MM.1S (cell line): ENCODE results near the gene TMC3.

Experiments used
- DNase-seq: peaks from one replicate; pipeline ENCODE4 v3.0.0-alpha.2; 2015
- H2AFZ ChIP-seq: fragments of 300-600 bp; sonication (generic); 2 replicates; pipeline ENCODE4 v1.6.0; 2016; ENCODE audit warnings: antibody characterized with exemption, low read length
- H3F3A ChIP-seq: fragments of 300-600 bp; sonication (generic); 2 replicates; pipeline ENCODE4 v1.6.1; 2016; ENCODE audit warnings: mild to moderate bottlenecking, antibody characterized with exemption, low read length, moderate library complexity, mixed read lengths; ENCODE audit not compliant: insufficient read depth
- H3K27ac ChIP-seq: fragments of 300-600 bp; sonication (generic); 2 replicates; pipeline ENCODE4 v1.5.1; 2016; ENCODE audit warnings: mild to moderate bottlenecking, low read length
- H3K27me3 ChIP-seq: fragments of 300-600 bp; sonication (generic); replicated peaks from 2 replicates; pipeline ENCODE4 v1.6.0; 2016; ENCODE audit warnings: low read length; ENCODE audit not compliant: insufficient read depth
- H3K36me3 ChIP-seq: fragments of 300-600 bp; sonication (generic); replicated peaks from 2 replicates; pipeline ENCODE4 v1.6.1; 2016; ENCODE audit warnings: mild to moderate bottlenecking, low read length, mixed read lengths; ENCODE audit not compliant: insufficient read depth
- H3K4me1 ChIP-seq: fragments of 300-600 bp; sonication (generic); 2 replicates; pipeline ENCODE4 v1.6.1; 2016; ENCODE audit warnings: low read length, mixed read lengths
- H3K4me2 ChIP-seq: fragments of 300-600 bp; sonication (generic); 2 replicates; pipeline ENCODE4 v1.6.0; 2016; ENCODE audit warnings: low read depth, low read length
- H3K4me3 ChIP-seq: fragments of 300-600 bp; sonication (generic); 2 replicates; pipeline ENCODE4 v1.5.1; 2016; ENCODE audit warnings: low read length, mixed read lengths
- H3K79me2 ChIP-seq: fragments of 300-600 bp; sonication (generic); 2 replicates; pipeline ENCODE4 v1.6.1; 2016; ENCODE audit warnings: mixed run types, low read length, mixed read lengths
- H3K9ac ChIP-seq: fragments of 300-600 bp; sonication (generic); 2 replicates; pipeline ENCODE4 v1.6.1; 2016; ENCODE audit warnings: low read length, mixed read lengths
- H3K9me2 ChIP-seq: fragments of 300-600 bp; sonication (generic); replicated peaks from 2 replicates; pipeline ENCODE4 v1.6.1; 2016; ENCODE audit warnings: mild to moderate bottlenecking, low read length, mixed read lengths; ENCODE audit not compliant: insufficient read depth
- H3K9me3 ChIP-seq: fragments of 300-600 bp; sonication (generic); replicated peaks from 2 replicates; pipeline ENCODE4 v1.6.1; 2016; ENCODE audit warnings: mild to moderate bottlenecking, low read length, mixed read lengths; ENCODE audit not compliant: insufficient read depth
- H4K20me1 ChIP-seq: fragments of 300-600 bp; sonication (generic); 2 replicates; pipeline ENCODE4 v1.6.1; 2016; ENCODE audit warnings: mild to moderate bottlenecking, low read length, moderate library complexity, mixed read lengths; ENCODE audit not compliant: insufficient read depth
- CTCF ChIP-seq: fragments of 300-600 bp; sonication (generic); IDR thresholded peaks from 2 replicates; pipeline ENCODE4 v1.5.1; 2016; ENCODE audit warnings: antibody characterized with exemption, low read length, mixed read lengths
- EZH2 ChIP-seq: fragments of 300-600 bp; sonication (generic); optimal IDR thresholded peaks from 2 replicates; pipeline ENCODE3; 2017; ENCODE audit warnings: low read depth, mild to moderate bottlenecking, antibody characterized with exemption, low read length, mixed read lengths
- EZH2phosphoT487 ChIP-seq: fragments of 300-600 bp; sonication (generic); IDR thresholded peaks from 2 replicates; pipeline ENCODE4 v1.6.1; 2018; ENCODE audit warnings: antibody characterized with exemption, low read length

The TMC3 gene

GRCh38 chr15:81381720-81382119 lies 7.7 kb upstream of the TMC3 start:
- no peak overlapping the region for H3K9ac ChIP-seq
- no peaks in the 10 kb centered on the region for H3K4me1 ChIP-seq
- H3K9me3 ChIP-seq, result no peaks in the 10 kb centered on the region
- no peaks in the 10 kb centered on the region for H4K20me1 ChIP-seq
- no peak overlapping the region for H2AFZ ChIP-seq
- TF ChIP-seq EZH2phosphoT487, result no peak
- TF ChIP-seq CTCF, result no peak
- no peak for TF ChIP-seq EZH2
- no peaks in the 10 kb centered on the region for H3K79me2 ChIP-seq
- DNase-seq, result no peak
- H3K9me2 ChIP-seq, result no peaks in the 10 kb centered on the region
- H3K4me3 ChIP-seq, result no peak overlapping the region
- no peak overlapping the region for H3K27ac ChIP-seq
- no peaks in the 10 kb centered on the region for H3K36me3 ChIP-seq
- no peaks in the 10 kb centered on the region for H3F3A ChIP-seq
- no peaks in the 10 kb centered on the region for H3K27me3 ChIP-seq
- no peak overlapping the region for H3K4me2 ChIP-seq

DNA sequence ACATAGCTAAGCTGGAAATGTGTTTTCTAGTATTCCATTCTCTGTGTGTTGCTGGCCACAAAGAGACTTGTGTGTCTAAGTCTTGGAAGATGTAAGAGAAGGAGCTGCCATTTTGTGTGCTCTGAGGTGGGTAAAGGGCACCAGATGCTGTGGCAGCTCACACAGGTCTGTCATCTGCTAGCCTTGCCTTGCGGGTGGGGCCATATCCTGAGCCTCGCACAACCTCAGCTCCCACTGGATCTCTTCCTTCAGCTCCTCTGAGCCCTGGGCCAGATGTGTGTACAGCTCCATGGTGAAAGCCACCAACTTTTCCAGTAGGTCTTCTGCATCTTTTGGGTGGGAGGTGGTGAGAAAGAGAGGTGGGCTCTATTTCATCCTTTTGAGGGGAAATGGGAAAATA lies 6.7 kb upstream of the TMC3 start:
- Histone ChIP-seq H3F3A (no peaks in the 10 kb centered on the region), H2AFZ (no peak overlapping the region), H3K27ac (no peak overlapping the region), H3K4me3 (no peak overlapping the region), H4K20me1 (no peaks in the 10 kb centered on the region), H3K9ac (no peak overlapping the region), H3K79me2 (no peaks in the 10 kb centered on the region), H3K9me2 (no peaks in the 10 kb centered on the region), H3K9me3 (no peaks in the 10 kb centered on the region), H3K36me3 (no peaks in the 10 kb centered on the region), H3K27me3 (no peaks in the 10 kb centered on the region), H3K4me2 (no peak overlapping the region), H3K4me1 (no peaks in the 10 kb centered on the region)
- TF ChIP-seq CTCF (no peak), EZH2phosphoT487 (no peak), EZH2 (no peak)
- no peak for DNase-seq

DNA sequence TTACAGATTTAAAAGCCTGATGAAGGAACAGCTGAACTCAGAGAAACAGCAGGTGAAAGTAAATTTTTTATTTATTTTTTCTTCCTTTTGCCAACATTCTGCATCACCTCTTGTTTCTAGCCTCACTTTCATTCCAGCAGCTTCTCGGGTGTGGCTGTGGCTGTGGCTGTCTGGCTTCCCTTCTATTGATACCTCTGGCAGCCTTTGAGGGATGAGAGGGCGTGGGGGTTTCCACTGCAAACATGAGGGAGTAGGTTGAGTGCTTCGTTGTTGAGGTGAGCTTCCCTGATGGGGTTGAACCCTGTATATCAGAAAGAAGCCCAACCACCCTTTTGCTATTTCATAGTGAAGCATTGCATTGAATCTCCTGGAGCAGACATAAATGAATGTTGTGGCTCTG lies 6.2 kb upstream of the TMC3 start:
- no peak for TF ChIP-seq EZH2
- no peak for TF ChIP-seq CTCF
- no peak for TF ChIP-seq EZH2phosphoT487
- Histone ChIP-seq H3K9ac (no peak overlapping the region), H3K4me3 (no peak overlapping the region), H4K20me1 (no peaks in the 10 kb centered on the region), H3K79me2 (no peaks in the 10 kb centered on the region), H3K4me2 (no peak overlapping the region), H3K9me3 (no peaks in the 10 kb centered on the region), H3K9me2 (no peaks in the 10 kb centered on the region), H3K4me1 (no peaks in the 10 kb centered on the region), H3K36me3 (no peaks in the 10 kb centered on the region), H3F3A (no peaks in the 10 kb centered on the region), H3K27ac (no peak overlapping the region), H2AFZ (no peak overlapping the region), H3K27me3 (no peaks in the 10 kb centered on the region)
- DNase-seq, result no peak

GRCh38 chr15:81379269-81379668 lies 5.3 kb upstream of the TMC3 start:
- H3K27ac ChIP-seq, result no peak overlapping the region
- no peak for TF ChIP-seq EZH2phosphoT487
- no peak for TF ChIP-seq EZH2
- no peak for TF ChIP-seq CTCF

More at GRCh38 chr15:81379269-81379668, 5.3 kb upstream of the TMC3 start:
- Histone ChIP-seq H3K27me3 (no peaks in the 10 kb centered on the region), H3K4me1 (no peaks in the 10 kb centered on the region), H3K36me3 (no peaks in the 10 kb centered on the region), H2AFZ (no peak overlapping the region), H3F3A (no peaks in the 10 kb centered on the region), H3K9me2 (no peaks in the 10 kb centered on the region), H3K9me3 (no peaks in the 10 kb centered on the region), H3K4me3 (no peak overlapping the region), H3K9ac (no peak overlapping the region), H3K4me2 (no peak overlapping the region), H3K79me2 (no peaks in the 10 kb centered on the region), H4K20me1 (no peaks in the 10 kb centered on the region)
- no peak for DNase-seq
